Panc1 (cell line): ENCODE results near the gene TWIST2.

Experiments
- POLR2AphosphoS5 ChIP-seq: IDR thresholded peaks from 2 replicates; pipeline ENCODE4 v1.6.1; 2012; ENCODE audit warnings: mild to moderate bottlenecking, low read depth, low read length, moderate library complexity
- TF ChIP-seq, protein P1 (sequence below): fragments of 450-650 bp; IDR thresholded peaks from 2 replicates; pipeline ENCODE4 v1.5.1; 2017; ENCODE audit warnings: mild to moderate bottlenecking
- TF ChIP-seq, protein P2 (sequence below), 2 experiments: IDR thresholded peaks; 2 replicates each; pipeline ENCODE4 v1.6.1; 2011 to 2012; ENCODE audit warnings: low read depth in 2 of 2, control low read depth in 1 of 2, low read length in 1 of 2, mild to moderate bottlenecking in 1 of 2, moderate library complexity in 1 of 2; ENCODE audit not compliant: insufficient read depth in 1 of 2

DNA sequence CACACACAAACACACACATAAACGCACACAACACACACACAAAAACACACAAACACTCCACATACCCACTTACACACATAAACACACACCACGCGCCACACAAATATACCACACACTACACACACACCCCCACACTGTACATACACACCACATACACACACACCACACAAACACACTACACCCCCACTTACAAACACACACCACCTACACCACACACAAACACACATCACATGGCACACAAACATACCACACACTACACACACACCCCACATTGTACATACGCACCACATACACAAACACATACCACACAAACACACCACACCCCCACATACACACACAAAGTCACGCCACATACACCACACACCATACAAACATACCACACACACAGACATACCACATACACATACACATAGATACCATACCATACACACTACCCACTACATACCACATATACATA is 59.9 kb downstream of the TWIST2 start:
- TF ChIP-seq, protein P1, sequence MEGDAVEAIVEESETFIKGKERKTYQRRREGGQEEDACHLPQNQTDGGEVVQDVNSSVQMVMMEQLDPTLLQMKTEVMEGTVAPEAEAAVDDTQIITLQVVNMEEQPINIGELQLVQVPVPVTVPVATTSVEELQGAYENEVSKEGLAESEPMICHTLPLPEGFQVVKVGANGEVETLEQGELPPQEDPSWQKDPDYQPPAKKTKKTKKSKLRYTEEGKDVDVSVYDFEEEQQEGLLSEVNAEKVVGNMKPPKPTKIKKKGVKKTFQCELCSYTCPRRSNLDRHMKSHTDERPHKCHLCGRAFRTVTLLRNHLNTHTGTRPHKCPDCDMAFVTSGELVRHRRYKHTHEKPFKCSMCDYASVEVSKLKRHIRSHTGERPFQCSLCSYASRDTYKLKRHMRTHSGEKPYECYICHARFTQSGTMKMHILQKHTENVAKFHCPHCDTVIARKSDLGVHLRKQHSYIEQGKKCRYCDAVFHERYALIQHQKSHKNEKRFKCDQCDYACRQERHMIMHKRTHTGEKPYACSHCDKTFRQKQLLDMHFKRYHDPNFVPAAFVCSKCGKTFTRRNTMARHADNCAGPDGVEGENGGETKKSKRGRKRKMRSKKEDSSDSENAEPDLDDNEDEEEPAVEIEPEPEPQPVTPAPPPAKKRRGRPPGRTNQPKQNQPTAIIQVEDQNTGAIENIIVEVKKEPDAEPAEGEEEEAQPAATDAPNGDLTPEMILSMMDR = no peak
- no peak for TF ChIP-seq POLR2AphosphoS5
- TF ChIP-seq, protein P2, sequence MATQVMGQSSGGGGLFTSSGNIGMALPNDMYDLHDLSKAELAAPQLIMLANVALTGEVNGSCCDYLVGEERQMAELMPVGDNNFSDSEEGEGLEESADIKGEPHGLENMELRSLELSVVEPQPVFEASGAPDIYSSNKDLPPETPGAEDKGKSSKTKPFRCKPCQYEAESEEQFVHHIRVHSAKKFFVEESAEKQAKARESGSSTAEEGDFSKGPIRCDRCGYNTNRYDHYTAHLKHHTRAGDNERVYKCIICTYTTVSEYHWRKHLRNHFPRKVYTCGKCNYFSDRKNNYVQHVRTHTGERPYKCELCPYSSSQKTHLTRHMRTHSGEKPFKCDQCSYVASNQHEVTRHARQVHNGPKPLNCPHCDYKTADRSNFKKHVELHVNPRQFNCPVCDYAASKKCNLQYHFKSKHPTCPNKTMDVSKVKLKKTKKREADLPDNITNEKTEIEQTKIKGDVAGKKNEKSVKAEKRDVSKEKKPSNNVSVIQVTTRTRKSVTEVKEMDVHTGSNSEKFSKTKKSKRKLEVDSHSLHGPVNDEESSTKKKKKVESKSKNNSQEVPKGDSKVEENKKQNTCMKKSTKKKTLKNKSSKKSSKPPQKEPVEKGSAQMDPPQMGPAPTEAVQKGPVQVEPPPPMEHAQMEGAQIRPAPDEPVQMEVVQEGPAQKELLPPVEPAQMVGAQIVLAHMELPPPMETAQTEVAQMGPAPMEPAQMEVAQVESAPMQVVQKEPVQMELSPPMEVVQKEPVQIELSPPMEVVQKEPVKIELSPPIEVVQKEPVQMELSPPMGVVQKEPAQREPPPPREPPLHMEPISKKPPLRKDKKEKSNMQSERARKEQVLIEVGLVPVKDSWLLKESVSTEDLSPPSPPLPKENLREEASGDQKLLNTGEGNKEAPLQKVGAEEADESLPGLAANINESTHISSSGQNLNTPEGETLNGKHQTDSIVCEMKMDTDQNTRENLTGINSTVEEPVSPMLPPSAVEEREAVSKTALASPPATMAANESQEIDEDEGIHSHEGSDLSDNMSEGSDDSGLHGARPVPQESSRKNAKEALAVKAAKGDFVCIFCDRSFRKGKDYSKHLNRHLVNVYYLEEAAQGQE (IDR thresholded peaks at IDR 0.05; ENCODE audit: insufficient read depth in 1 of 2, low read depth in 2 of 2, low read length in 1 of 2) = no peak
